NOMO-1 treated with DMSO at 0.1 percent for 48 hours (cell line): Measurements from ENCODE around the gene SLC25A11.
"Not testable (repeated sequence)": the region's sequence is repeated elsewhere in the genome, so short reads cannot be mapped to it uniquely, and the experiment has no call there.

ENCODE experiments used
- DNase-seq: peaks from one replicate; lab custom pipeline; 2025; ENCODE audit not compliant: unreplicated experiment; lab: John Stamatoyannopoulos, UW

Gene SLC25A11

DNA sequence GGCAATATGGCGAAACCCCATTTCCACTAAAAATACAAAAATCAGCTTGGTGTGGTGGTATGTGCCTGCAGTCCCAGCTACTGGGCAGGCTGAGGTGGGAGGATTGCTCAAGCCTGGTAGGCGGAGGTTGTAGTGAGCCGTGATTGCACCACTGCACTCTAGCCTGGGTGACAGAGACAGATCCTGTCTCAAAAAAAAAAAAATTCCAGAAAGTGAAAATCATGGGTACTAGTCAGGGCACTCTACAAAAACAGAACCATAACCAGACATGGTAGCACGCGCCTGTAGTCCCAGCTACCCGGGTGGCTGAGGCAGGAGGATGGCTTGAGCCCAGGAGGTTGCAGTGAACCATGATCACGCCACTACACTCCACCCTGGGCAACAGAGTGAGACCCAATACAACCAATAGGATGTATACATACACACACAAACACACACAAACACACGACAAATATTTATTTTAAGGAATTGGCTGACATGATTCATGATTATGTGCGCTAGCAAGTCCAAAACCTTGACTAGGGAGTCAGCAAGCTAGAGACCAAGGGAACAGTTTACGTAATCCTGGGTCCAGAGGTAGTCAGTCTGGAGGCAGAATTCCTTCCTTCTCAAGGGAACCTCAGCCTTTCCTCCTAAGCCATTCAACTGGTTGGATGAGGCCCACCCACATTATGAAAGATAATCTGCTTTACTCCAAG is 19.3 kb downstream of the SLC25A11 start:
- peak; percentile 78 for DNase-seq

DNA sequence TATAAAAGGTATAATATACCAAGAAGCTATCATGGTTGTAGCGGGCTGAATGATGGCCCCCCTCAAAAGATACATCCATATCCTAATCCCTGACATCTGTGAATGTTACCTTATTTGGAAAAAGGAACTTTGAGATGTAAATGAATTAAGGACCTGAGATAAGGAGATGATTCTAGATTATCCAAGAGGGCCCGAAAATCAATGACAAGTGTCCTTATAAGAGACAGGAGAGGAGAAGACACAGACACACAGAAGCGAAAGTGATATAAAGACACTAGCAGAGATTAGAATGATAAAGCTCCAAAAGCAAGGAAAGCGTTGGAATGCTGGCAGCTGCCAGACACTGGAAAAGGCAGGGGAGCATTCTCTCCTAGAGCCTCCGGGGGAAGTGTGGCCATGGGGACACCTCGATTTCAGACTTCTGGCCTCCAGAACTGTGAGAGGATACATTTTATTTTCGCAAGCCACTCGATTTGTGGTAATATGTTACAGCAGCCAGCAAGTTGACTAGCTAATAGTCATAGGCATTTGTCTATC is 20.3 kb downstream of the SLC25A11 start:
- DNase-seq = no peak

DNA sequence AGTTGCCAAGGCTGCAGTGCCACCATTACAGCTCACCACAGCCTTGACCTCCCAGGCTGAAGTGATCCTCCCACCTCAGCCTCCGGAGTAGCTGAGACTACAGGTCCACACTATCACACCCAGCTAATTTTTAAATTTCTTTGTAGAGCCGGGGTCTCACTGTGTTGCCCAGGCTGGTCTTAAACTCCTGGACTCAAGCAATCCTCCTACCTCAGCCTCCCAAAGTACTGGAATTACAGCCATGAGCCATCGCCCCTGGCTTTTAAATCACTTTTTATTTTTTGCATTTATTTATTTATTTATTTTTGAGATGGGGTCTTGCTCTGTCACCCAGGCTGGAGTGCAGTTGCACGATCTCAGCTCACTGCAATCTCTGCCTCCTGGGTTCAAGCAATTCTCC is 25.3 kb downstream of the SLC25A11 start:
- not testable (repeated sequence) for DNase-seq

DNA sequence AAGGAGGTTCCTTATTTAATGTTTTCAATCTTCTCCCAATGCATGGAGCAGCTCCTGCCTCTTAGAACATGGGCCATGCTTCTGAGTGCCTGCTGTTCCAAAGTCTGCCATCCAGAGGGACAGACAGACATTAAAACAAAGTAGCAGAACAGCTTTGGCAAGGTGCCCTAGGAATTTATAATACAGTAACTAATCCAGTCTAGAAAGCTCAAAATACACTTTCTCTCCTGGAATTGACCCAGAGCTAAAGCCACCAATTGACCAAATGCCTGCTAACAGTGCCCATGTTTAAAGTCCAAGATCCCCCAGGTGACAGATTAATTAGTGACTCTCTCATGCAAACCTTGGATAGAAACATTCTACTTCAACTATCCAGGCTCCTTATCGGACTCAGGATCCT is 25.9 kb downstream of the SLC25A11 start:
- DNase-seq = no peak

DNA sequence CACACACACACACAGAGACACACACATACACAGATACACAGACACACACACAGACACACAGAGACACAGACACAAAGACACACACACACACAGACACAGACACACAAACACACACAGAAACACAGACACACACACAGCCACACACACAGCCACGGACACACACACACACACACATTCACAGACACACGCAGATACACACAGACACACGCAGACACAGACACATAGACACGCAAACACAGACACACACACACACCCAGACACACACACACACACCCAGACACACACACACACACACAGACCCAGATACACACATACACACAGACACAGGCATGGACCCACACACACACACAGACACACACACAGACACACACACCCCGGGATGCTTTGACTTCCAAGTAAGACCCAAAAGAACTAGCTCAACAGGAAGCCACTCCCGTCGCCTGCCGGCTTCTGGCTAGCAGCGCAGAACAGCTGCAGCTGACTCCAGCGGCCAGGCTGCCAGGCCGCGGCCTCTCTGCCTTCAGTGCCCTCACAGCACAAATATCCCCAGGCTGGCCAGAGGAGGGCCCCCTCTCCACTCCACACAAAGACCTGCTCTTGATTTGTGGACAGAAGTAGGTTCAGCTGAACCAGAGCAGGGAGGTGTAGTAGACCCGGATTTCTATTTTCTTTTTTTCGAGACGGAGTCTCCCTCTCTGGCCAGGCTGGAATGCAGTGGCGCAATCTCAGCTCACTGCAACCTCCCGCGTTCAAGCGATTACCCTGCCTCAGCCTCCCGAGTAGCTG is 30.9 kb downstream of the SLC25A11 start:
- peak; percentile 89 for DNase-seq

DNA sequence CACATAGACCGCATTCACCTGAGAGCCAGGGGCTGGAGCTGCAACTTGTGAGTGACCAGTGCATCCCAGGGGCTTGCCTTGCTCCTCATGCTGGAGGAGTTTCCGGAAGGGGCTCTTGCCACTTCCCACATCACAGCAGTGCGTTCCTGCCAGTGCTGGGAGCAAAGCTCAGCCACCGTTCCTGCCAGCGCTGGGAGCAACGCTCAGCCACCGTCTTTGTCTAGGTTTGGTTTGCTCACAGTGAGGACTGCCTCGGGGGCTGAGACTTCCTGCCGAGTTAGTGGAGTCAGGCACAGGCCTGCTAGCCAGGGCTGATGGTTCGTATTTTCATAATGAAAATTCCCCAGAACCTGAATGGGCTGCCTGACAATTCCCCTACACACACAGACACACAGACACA is 31.5 kb downstream of the SLC25A11 start:
- no peak for DNase-seq

DNA sequence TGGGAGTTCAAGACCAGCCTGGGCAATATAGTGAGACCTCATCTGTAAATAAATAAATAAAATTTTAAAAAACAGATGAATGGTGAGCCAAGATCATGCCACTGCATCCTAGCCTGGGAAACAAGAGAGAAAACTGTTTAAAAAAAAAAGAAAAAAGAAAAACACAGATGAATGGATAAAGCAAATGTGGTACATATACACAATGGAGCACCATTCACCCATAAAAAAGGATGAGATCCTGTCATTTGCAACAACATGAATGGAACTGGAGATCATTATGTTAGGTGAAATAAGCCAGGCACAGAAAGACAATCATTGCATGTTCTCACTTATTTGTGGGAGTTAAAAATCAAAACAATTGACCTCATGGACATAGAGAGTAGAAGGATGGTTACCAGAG is 33.2 kb downstream of the SLC25A11 start:
- not testable (repeated sequence) for DNase-seq

DNA sequence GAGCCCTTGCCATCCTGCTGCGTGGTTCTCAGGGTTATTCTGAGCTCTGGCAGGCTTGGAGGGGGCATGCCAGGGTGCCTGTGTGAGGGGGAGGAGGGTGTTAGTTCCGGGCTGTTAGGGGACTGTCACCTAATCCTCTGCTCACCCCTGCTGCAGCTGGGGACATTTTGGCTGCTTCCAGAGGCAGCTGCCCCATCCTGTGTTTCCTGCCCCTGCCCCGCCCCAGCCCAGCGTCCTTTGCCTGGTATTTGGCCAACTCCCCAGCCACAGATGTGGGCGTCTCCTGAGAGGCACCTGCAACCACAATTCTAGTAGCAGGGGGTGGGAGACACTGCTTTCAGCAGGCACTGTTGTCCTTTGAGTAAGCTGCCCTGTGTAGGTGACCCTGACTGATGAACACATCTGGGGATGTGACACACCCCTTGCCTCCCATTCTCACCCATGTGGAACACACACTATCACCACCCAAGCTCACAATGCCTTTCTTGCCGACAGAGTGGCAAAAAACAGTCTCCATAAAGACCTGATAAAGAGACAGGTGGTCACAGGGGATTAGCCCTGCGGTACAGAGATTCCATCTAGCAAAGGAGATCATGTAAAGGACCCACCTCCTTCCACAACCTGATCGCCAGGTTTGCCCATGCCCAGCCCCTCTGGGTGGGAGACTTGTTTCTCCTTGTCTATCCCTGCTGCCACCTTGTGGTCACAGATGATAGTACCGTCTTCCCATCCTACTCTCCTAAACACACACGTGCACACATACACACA is 36.6 kb downstream of the SLC25A11 start, which contains the start of gene CHRNE:
TSS of gene CHRNE (minus strand) at position 48 of the 768 bp plus-strand sequence. CDS start at position 13, 35 bp downstream.
- peak; percentile 48 for DNase-seq

DNA sequence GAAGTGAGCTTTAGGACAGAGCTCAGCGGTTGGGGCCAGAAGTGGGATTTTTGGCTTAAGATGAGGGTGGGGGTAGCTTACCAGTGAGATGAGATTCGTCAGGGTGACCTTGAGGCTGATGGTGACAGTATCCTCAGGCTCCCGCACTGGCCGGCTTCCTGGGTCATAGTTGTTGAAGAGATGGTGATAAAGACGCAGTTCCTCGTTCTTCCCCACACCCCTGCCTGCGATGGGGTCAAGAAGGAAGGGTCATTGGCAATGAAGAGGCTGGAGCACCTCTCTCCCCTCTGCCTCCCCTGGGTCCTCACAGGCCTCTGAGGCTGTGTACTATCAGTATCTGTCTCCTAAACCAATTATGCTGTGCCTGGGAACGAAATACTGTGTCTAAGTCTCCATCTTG is 37.3 kb downstream of the SLC25A11 start:
- DNase-seq = no peak

DNA sequence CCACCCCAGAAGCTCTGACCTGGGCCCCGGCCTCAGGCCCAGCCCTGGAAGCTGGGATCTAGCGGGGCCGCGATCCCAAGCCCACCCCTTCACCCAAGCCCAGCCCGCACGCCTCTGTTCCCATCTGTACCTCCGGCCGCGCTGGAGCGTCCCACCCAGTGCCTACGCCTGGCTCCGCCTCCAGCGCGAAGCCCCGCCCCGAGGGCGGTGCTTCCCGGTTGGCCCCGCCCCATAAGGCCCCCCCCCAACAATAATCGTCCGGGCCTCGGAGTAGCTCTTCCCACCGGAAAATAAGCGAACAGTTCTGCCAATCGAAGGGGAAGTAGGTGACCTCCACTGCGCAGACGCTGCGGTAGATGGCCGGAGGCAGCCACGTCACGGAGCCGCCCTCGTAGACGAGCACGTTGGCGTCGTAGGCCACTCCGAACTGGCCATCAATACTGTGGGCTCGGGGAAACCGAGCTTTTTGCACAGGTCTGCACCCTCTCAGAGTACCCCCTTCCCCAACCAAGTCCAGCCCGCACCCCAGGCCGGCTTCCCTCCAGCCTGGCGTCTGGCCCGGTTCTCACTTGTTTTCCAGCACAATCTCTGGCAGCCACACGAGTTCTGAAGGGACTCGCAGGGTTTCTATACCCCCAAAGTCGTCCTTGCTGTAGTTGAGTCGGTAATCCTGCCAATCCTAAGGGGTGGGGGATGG is 38.0 kb downstream of the SLC25A11 start:
- DNase-seq = no peak

DNA sequence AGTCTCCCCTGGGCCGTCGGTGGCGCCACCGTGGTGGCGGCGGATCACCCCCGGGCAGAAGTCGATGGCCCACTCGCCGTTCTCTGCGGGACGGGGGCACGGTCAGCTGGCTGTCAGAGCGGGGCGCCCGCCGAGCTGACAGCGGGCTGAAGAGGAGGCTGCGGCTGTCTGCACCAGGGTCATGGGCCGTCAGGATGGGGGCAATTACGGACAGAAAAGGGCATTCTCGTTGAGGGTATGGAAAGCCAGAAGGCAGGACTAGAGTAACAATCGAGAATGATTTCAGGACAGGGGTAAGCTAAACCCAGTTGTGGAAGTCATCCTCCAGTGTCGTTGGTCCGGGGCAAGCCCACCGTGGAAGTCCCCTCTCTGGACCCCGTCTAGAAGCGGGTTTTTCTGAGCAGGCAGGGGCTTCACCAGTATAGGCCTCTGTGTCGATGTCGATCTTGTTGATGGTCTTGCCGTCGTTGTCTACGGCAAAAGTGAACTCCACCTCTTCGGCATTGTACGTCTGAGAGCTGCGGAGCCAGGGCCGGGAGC is 38.7 kb downstream of the SLC25A11 start:
- DNase-seq = no peak

DNA sequence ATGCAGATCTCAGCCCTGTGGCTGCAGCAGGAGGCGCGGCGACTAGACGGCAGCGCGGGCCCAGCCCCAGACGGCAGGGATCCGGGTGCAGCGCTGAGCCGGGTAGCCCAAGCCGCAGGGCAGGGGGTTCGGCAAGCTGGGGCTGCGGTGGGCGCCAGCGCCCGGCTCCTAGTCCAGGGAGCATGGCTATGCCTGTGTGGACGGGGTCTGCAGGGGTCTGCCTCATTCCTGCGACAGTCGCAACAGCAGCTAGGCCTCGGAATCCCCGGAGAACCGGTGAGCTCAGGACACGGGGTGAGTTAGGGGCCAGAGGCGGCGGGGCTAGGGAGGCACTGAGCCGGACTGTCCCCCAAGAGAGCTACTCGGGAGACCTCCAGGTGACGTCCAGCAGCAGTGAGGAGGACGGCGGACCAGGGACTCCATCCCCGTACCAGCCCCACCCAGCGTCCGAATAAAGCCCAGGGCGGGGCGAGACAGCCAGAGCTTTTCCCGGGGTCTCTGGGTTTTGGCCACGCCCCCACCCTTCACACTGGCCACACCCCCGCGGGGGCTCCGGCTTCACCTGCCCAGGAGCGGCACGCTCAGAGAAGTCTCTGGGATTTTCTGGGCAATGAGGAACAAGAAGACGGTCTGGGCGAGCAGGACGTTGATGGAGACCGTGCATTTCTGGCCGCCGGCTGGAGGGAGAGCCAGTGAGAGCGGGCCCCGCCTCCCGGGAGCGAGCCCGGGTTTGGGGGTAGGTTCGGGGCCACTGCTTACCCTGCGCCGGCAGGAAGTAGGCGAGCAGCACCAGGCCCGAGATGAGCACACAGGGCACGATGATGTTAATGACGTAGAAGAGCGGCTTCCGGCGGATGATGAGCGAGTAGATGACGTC is 39.4 kb downstream of the SLC25A11 start:
- no peak for DNase-seq

DNA sequence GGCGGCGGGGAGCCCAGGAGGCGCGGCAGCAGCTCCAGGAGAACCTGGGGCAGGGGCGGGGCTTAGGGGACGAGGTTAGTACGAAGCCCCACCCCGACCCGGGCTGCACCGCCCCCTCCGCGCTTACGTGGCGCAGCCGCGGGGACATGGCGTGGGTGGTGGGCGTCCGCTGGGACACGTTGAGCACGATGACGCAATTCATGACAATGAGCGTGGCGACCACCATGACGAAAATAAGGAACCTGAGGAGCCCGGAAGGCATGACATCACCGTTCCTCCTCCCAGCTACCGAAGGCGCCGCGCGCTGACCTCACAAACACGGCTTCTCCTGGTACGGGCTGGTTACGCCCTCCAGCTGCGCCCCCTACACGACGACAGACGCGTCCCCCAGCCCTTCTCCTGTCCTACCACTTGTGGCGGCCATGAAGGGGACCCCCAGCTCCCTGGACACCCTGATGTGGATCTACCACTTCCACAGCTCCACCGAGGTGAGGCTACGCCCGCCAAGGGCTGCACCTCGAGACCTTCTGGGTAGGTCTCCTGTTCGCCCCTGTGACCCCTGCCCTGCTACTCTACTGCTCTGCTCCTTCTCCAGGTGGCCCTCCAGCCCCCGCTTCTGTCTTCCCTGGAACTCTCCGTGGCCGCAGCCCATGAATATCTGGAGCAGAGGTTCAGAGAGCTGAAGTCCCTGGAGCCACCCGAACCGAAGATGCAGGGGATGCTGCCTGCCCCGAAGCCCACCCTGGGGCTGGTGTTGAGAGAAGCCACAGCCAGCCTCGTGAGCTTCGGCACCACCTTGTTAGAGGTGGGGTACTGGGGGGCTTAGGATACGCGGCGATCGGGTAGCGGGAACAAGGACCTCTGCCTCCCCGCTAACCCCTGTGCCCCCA is 40.3 kb downstream of the SLC25A11 start, which contains the start of gene C17orf107:
TSS of gene C17orf107 (plus strand) at position 196 of the 890 bp plus-strand sequence. CDS start at position 423, 227 bp downstream.
- DNase-seq = peak; percentile 80

DNA sequence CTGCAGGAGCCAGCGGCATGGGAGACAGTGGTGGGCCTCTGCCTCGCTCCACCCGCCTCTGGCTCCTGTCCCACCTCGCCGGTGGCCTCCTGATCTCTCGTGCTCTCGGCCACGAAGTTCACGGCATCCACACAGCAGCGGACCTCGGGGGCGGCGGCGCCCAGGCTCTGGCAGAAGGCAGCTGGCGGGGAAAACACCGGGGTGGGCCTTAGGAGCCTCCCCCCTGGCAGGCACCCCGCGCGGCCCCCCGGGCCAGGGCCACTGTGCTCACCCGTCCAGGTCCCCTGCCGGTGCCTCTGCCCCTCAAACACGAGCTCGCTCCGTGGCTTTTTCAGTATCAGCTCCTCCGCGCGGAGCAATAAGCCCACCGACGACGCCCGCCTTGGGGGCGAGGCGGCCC is 40.9 kb downstream of the SLC25A11 start:
- DNase-seq = no peak

DNA sequence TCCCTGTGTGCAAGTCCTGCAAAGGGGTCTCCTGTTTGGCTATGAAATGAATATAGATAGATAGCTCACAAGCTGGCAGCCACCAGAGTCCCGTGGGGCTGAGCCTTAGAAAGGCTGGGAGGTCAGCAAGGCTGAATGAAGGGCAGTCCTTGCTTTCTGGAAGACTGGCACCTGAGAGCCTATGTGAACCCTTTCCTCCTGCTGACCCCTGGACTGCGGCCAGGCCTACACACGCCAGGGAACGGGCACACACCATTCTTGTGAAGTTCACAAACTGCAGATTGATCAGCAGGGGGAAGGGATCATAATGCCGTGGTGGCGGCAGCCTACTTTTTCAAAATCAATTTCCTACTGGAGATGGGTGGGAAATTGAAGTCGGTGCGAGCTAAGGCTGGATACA is 41.5 kb downstream of the SLC25A11 start:
- no peak for DNase-seq

DNA sequence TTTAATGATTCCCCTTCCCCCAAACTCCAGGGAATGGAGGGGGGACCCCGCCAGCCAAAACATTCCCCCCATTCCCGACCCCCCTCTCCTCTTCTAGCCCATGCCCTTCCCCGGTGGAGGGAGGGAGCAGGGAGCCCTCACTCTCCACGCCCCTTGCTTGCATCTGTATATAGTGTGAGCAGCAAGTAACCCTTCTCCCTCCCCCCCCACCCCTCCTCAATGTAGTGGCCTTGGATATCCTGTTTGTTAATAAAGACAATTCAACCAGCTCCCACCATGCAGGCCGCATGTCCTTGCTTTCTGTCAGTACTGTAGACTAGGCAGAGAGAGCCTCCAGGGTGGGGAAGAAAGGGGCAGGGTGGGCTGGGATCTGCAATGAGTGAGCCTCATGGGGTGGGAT is 42.1 kb downstream of the SLC25A11 start:
- DNase-seq = no peak

DNA sequence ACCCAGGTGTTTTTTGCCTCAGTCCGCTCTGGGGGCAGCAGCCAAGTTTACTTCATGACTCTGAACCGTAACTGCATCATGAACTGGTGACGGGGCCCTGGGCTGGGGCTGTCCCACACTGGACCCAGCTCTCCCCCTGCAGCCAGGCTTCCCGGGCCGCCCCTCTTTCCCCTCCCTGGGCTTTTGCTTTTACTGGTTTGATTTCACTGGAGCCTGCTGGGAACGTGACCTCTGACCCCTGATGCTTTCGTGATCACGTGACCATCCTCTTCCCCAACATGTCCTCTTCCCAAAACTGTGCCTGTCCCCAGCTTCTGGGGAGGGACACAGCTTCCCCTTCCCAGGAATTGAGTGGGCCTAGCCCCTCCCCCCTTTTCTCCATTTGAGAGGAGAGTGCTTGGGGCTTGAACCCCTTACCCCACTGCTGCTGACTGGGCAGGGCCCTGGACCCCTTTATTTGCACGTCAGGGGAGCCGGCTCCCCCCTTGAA is 42.6 kb downstream of the SLC25A11 start:
- DNase-seq = no peak
